AML-193 (cell line): ENCODE data around the gene CCDC149.

Experiments
- DNase-seq, 2 experiments: peaks; one replicate each; lab custom pipeline; 2025; lab: John Stamatoyannopoulos, UW

CCDC149 gene

DNA sequence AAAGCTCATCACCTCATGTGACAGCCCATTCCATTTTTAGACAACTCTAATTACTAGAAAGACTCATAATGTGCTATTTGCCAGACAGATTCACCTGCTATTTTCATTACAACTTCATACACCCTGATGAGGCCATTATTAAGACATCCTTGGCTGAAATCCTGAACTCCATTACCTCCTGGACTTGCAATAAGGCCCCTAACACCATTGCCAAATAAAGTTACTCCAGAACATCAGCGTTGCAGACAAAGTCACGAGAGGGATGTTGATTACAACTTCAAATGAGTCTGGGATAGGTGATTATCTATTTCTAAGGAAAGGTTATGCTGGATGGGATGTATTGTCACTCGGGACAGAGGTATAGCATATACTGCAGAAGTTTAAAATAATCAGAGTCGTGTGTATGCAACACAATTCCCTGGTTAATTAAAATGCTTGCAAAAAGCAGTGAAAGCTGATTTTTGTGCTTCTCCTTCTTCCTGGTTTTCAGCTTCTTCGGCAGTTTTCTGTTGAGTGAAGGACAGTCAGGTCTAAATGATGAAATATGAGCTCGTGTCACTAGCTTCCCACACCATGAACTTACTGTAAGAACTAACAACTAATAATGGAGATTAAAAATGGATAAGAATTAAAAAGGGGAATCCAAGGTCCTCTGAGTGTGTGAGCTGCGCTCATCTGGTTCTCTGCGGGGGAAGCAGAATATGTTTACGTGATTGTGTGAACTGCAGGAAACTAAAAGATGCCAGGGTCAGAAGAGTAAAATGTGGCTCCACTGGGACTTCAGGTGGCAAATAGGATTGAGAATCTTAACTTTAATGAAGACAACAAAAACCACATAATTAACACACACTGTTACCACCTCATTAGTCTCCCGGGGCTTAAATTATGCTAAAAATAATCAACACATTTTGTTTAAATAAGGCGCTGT lies 135.0 kb downstream of the CCDC149 start:
- DNase-seq: no peak

DNA sequence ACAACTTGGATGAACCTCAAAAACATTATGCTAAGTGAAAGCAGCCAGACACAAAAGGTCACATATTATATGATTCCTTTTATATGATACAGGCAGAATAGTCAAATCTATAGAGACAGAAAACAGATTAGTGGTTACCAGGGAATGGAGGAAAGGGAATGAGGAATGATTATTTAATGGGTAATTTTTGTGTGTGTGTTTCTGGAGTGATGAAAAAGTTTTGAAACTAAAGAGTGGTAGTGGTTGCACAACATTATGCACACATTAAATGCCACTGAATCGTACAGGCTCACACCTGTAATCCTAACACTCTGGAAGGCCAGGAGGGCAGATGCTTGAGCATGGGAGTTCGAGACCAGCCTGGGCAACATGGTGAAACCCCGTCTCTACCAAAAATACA lies 137.1 kb downstream of the CCDC149 start:
- no peak for DNase-seq

DNA sequence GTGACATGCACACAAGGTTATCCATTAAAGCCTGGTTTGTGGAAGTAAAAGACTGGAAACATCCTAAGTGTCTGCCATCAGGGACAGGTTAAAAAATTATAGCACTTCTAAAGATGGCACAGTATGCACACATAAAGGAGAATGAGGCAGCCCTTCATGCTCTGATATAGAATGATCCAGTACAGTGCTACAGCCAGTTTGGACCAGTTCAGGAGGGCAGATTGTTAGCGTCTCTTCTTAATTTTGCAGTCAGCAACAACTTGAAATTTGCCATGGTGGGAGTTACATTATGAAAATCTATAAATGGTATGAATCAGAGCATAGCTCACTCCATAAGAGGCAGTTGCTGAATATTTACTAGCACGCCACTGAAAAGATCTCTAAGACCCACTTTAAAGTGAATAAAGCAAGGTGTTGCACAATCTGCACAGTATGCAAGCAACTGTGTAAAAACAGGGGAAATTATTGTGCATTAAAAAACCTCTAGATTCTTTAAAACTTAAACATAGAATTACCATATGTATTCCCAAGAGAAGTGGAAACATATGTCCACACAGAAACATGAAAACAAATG lies 137.7 kb downstream of the CCDC149 start:
- DNase-seq: no peak

DNA sequence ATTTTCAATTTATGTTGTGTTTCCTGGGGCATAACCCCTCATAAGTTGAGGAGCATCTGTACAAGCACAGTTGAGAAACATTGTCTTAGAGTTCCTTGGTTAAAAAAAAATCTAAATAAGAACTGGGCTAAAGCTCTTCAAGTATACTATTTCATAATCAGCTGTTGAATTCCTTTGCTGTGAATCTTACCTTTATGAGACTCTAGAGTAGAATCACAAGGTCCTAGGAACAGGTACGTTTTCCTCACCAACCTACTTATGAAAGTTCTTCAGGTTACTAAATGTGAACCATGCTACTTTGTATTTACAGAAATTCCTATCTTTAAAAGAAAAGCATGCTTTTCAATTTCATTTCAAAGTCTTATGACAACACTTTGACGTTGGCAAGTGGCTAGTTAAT lies 138.4 kb downstream of the CCDC149 start:
- DNase-seq: no peak

DNA sequence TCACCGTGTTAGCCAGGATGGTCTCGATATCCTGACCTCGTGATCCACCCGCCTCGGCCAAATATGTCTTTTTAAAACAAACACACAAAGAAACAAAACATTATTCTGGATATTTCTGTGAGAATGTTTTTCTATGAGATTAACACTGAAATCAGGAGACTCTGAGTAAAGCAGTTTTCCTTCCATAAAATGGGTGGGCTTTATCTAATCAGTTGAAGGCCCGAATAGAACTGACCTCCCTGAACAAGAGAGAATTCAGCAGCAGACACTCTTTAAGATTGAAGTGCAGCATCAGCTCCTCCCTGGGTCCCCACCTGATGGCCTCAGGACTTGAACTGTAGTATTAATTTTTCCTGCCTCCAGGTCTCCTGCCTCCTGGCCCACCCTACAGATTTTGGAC lies 139.9 kb downstream of the CCDC149 start:
- DNase-seq: no peak

DNA sequence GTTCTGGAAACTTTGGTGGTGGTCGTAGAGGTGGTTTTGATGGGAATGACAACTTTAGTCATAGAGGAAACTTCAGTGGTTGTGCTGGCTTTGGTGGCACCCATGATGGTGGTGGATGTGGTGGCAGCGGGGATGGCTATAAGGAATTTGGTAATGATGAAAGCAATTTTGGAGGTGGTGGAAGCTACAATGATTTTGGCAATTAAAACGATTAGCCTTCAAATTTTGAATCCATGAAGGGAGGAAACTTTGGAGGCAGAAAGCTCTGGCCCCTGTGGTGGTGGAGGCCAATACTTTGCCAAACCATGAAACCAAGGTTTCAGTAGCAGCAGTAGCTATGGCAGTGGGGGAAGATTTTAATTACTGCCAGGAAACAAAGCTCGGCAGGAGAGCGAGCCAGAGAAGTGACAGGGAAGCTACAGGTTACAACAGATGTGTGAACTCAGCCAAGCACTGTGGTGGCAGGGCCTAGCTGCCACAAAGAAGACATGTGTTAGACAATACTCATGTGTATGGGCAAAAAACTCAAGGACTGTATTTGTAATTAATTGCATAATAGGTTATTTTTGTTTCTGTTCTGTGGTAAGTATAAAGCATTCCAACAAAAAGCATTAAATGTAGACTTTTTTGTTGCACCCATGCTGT lies 140.7 kb downstream of the CCDC149 start:
- DNase-seq: no peak

DNA sequence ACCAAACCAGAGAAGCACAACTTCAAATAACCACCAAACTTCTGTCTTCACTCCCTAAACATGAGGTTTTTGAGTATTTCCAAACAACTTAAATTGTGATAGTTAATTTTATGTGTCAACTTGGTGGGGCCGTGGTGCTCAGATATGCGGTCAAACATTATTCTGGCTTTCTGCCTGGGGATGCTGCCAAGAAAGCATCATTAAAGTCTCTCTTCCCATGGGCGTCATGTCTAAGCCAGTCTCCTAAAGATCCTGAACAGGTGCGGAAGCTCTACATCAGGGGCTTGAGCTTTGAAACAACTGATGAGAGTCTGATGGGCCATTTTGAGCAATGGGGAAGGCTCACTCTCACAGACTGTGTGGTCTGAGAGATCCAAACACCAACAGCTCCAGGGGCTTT lies 141.6 kb downstream of the CCDC149 start:
- DNase-seq: no peak

DNA sequence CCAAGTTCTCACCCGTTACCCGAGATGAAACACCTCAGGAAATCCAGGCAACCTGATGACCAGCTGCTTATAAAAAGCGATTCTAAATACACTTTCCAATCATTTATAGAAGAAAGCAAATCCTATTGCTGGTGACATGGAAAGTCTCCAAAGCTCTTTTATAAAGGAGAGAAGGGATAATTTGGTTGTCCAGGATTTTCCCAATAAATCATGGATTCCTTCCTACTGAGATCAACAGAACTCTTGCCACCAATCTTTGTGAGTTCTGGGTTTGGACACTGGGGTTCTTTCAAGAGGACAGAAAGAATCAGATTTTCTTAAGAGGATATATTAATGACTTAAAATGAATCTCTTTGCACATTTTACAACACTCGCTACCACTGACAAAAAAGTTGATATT lies 142.2 kb downstream of the CCDC149 start:
- no peak for DNase-seq

DNA sequence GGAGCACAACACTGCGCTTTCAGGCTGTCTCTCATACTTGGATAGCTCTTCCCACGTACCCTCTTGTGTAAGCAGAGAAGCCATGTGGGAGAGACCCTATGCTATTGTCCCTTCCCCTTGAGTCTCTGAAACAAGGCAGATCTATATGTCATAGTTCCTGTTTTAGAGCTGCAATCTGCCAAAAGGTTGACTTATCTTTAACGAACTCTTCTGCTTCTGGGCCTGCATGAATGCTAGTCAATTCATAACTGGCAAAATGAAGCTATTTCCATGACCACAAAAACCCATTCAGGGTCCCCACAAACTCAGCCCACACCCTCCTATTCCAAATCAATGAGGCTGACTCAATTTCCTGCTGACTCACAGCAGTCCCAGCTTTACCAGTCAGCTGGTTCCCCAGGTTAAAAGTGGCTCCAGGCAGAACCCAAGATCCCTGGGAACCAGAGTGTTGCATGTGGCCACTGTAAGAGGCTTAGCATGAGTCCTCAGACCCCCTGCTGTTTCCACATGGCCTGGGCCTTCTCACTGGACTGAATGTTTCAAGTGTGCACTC lies 142.7 kb downstream of the CCDC149 start:
- DNase-seq: no peak

DNA sequence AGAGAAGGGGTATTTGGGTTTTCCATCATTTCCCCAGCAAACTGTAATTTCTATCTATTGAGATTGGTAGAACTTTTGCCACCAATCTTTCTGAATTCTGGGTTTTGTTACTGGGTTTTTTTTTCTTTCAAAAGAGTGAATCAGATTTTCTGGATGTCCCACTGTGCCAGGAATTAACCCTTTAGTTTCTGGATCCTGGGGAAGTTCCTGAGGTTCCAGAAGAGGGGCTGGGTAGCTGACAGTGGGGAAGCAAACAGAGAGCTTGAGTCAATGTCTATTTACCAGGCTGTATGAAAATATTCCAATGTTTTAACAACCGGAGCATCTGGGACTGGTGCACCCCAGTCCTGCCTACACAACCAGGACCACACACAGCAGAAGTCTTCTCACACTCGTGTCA lies 143.3 kb downstream of the CCDC149 start:
- no peak for DNase-seq

DNA sequence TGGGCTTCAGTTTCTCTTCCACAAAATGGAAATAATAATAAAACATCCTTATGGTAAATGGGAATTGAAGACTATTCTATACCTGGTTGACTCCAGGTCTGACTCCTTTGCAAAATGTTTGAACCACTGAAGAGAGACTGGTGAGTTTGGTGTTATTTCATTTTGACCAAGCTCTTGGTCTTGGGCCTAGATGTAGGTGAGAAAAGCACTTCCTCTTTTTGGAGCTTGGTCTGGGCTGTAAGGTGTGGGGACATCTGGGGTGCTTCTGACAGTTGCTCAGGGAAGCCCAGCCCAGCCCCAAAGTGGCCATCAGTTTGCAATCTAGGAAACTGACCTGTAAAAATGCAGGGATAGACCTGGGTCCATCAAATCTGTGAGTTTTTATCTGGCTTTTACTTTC lies 144.2 kb downstream of the CCDC149 start:
- no peak for DNase-seq

DNA sequence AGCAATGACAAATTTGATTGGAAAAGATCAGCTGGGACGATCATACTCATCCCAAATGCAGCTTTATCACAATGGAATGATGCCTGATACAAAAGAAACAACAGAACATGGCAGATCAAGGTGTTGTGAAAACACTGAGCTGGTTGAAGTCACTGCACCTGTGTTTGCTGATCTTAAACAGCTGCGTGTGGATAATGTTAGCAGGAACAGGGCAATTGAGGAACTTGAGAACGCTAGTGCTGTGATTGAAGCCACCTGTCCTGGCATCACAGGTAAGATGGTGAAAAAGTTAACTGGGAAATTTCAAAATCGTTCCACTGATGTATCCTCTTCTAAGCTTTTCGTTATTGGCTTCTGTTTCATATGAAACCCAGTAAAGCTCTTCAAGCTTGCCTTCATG lies 144.8 kb downstream of the CCDC149 start:
- no peak for DNase-seq

DNA sequence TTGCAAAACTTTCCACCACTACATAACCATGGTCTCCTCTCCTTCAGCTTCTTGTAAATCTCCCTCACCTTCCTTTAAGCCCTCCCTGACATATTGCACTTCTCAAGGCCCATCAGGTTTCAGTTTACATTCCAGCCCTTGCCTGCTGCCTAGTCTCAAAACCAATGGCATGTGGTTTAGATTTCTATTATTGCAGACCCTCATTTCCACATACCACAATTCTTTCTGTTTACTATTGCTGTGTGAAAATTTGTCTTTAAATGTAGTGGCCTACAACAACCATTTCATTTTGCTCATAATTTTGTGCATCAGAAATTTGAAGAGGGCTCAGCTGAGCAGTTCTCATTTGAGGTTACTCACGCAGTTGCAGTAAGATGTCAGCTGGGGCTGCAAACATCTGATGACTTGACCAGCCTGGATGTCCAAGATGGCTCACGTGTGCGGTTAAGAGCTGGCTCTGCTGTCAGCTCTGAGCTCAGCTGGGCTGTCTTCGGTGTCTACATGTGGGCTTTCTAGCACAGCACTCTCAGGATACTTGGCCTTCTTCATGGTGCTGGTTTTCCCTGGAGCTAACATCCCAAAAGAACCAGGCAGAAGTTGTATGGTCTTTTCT lies 147.4 kb downstream of the CCDC149 start:
- no peak for DNase-seq

DNA sequence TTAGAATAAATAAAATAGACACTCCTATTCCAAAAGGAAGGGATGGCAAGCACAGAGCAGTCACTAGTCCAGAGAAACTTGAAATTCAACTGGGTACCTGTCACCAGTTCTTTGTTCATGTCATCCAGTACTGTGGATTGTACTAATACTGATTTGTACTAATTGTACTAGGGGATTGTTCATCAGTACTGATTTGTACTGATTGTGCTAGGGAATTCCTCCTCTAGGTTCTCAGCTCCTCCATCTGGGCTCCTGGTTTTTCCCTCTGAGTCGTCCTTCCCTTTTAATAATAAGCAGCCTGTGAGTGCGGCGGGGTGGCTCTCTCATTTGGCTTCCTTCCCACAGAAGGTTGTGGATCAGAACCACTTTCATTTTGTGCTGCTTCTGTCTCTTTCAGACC lies 148.5 kb downstream of the CCDC149 start:
- no peak for DNase-seq

DNA sequence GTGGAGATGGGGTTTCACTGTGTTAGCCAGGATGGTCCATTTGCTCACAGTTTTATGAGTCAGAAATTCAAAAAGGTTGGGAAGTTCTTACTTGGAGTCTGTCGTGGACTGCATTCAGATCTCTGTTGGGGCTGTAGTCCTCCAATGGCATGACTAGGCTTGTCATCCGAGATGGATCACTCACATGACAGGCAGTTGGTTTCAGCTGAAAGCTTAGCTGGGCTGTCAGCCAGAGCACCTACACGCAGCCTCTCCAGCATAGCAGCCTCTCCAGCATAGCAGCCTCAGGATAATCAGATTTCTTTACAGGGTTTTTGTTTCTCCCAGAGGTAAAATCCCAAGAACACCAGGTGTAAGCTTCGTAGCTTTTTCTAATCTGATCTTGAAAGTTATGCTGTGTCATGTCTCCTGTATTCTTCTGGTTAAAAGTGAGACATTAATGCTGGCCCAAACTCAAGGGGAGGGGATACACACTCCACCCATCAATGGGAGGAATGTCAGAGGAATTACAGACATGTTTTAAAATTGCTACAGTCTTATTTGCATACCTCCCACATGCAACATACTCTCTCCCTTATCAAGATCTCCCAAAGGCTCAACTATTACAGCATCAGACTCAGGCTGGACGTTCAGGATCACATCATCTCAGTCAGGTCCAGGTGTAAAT lies 149.1 kb downstream of the CCDC149 start:
- DNase-seq: no peak
